ENCODE data around the gene WIPF1.

The WIPF1 gene

DNA sequence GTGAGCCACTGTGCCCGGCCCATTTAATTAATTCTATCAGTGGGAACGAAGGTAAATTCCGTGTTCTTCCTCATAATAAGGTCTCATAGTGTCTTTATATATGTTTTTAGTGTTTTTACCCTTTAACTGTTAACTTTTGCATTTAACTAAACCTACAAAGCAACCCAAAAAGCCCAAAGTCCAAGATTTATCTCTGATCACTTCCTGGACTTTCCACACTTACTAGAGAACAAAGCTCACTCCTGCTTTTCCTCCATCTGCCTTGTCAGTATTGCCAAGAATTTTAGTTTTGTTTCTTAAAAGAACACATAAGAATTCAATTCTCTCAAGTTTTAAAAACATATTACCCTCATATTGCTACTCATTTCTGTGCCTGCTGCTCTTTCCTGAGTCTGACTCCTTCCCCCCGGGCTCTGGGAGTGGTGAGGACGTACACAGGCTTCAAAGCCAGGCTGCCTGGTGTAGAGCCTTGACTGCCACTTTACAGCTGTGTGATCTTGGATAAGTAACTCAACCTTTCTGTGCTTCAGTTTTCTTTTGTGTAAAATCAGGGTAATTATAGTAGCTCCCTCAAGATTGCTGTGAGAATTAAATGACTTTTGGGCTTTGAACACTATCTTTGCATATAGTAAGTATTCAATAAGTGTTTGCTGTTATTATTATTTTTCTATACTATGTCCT lies 85.9 kb downstream of the WIPF1 start:
- Histone ChIP-seq H3K9ac (ENCODE audit: low read length) (no peak overlapping the region), H3K4me1 (ENCODE audit: control insufficient read depth, insufficient read depth, low read length) (no peaks in the 10 kb centered on the region), H3K9me3 (ENCODE audit: control insufficient read depth, insufficient read depth, low read depth, low read length) (peaks cover 65% of the 10 kb centered on the region), H3K36me3 (ENCODE audit: control insufficient read depth, insufficient read depth, low read length) (no peaks in the 10 kb centered on the region), H3K27ac (ENCODE audit: low read depth, low read length) (no peak overlapping the region), H3K4me3 (ENCODE audit: low read depth, low read length) (no peak overlapping the region), H3K27me3 (ENCODE audit: control insufficient read depth, insufficient read depth, low read length) (no peaks in the 10 kb centered on the region)

- Histone ChIP-seq H3K27me3 (ENCODE audit: control insufficient read depth, insufficient read depth, low read length) (no peaks in the 10 kb centered on the region), H3K9me3 (ENCODE audit: control insufficient read depth, insufficient read depth, low read depth, low read length) (peaks cover 61% of the 10 kb centered on the region), H3K9ac (ENCODE audit: low read length) (no peak overlapping the region), H3K27ac (ENCODE audit: low read depth, low read length) (no peak overlapping the region), H3K4me3 (ENCODE audit: low read depth, low read length) (no peak overlapping the region), H3K4me1 (ENCODE audit: control insufficient read depth, insufficient read depth, low read length) (no peaks in the 10 kb centered on the region), H3K36me3 (ENCODE audit: control insufficient read depth, insufficient read depth, low read length) (no peaks in the 10 kb centered on the region)
Measured at GRCh38 chr2:174510583-174511189, 86.9 kb downstream of the WIPF1 start.

All from HUES6 (cell line).